ENCODE results near the gene TMEM245. TPM values are rescaled to one million over a fixed set of nuclear protein-coding genes. Genes with fewer than 3 reads are reported as not detected.

The TMEM245 gene
- total and polyA plus RNA-seq, 10 of the 15 experiments (the other 5 are each of a cell fraction or from before 2014, with no cell fraction given), result 7.4 to 36.1 (median 19.0) TPM

DNA sequence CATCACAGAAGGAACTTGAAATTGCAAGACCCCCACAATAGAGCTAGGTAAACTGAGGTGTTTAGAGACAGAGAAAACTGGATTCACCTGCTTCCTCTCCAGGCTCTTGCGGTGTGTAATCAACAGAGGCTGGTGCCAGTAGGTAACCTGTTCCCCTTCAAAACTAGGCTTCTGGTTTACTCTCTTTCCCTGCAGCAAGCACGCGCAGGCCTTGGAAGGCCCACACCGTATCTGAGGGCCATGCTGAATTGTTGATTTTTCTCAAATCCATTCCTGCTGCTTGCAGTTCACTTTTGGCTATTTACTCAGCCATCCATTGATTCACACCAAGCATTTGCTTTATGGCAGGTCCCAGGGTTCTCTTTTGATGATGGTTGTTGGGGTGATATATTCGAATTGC is 48.0 kb upstream of the TMEM245 start:
- Histone ChIP-seq H3K4me3 (no peak overlapping the region), H3K79me2 (ENCODE audit: control insufficient read depth, insufficient read depth, low read length) (no peaks in the 10 kb centered on the region), H3K4me2 (ENCODE audit: control insufficient read depth, insufficient read depth) (no peak overlapping the region), H3K27ac (ENCODE audit: control insufficient read depth, insufficient read depth) (no peak overlapping the region), H4K20me1 (ENCODE audit: control insufficient read depth, insufficient read depth) (no peaks in the 10 kb centered on the region), H3K4me1 (ENCODE audit: control insufficient read depth, insufficient read depth, low read length) (0 out of 2 replicates have a peak, but pooled peaks cover 6% of the 10 kb centered on the region), H2AFZ (ENCODE audit: control insufficient read depth, low read depth, low read length) (no peak overlapping the region), H3K36me3 (ENCODE audit: control insufficient read depth in 2 of 2, insufficient read depth in 2 of 2, low read length in 1 of 2) (no peaks in the 10 kb centered on the region), H3K27me3 (replicated peaks in 1 of 2; ENCODE audit: control insufficient read depth in 2 of 2, insufficient read depth in 2 of 2, low read length in 1 of 2) (peaks cover 5 to 7% of the 10 kb centered on the region in 2 experiments; a peak in 3 of 4 replicates), H3K9me3 (replicated peaks; ENCODE audit: control insufficient read depth, insufficient read depth, low read length) (no peaks in the 10 kb centered on the region; the same call in 2 of the 3 replicates), H3K9ac (ENCODE audit: control insufficient read depth, insufficient read depth, low read length) (no peak overlapping the region)
- DNase-seq (ENCODE audit: low read depth, low spot score), result no peak
- CTCF ChIA-PET, result no interaction called here
- BruUV-seq (replicated peaks), result no TSS peak
- in situ Hi-C loops (cut with MboI), result no loop called here
- whole genome bisulfite sequencing (ENCODE audit: insufficient coverage, insufficient replicate concordance, low lambda C conversion rate, missing lambda C conversion rate), result 71% methylated on average over 5 of the region's 5 CpGs
- no peak for FAIRE-seq
- TF ChIP-seq STAT1 (conservative IDR thresholded peaks at IDR 0.05), result no peak
- TF ChIP-seq RAD21 (IDR thresholded peaks at IDR 0.05; ENCODE audit: insufficient read depth, low read depth, low read length), result no peak
- TF ChIP-seq SPI1 (IDR thresholded peaks at IDR 0.05; ENCODE audit: borderline replicate concordance, insufficient read depth, low read depth, low read length), result no peak
- RAD21 ChIA-PET (ENCODE audit: unreplicated experiment), result no interaction called here
- intact Hi-C loops (cut with micrococcal nuclease; ENCODE audit: unreplicated experiment), result no loop called here
- POLR2A ChIA-PET, result no interaction called here
- SMC1A ChIA-PET (ENCODE audit: uncharacterized antibody, unreplicated experiment), result no interaction called here
- ATAC-seq, result no peak

- no TSS peak for BruUV-seq (replicated peaks)
- ChIA-PET RAD21 (ENCODE audit: unreplicated experiment) (no interaction called here), POLR2A (no interaction called here), CTCF (no interaction called here), SMC1A (ENCODE audit: uncharacterized antibody, unreplicated experiment) (no interaction called here)
- WGBS (ENCODE audit: insufficient coverage, insufficient replicate concordance, low lambda C conversion rate, missing lambda C conversion rate), result 49% methylated on average over 31 of the region's 86 CpGs
- Histone ChIP-seq H2AFZ (ENCODE audit: control insufficient read depth, low read depth, low read length) (no peak within 1 kb of the TSS), H3K4me1 (ENCODE audit: control insufficient read depth, insufficient read depth, low read length) (0 out of 2 replicates have a peak, but pooled peaks cover 6% of the 10 kb centered on the region), H3K36me3 (ENCODE audit: control insufficient read depth in 2 of 2, insufficient read depth in 2 of 2, low read length in 1 of 2) (no peaks in the 10 kb centered on the region), H3K79me2 (ENCODE audit: control insufficient read depth, insufficient read depth, low read length) (no peaks in the 10 kb centered on the region), H3K4me3 (no peak within 1 kb of the TSS), H3K9ac (ENCODE audit: control insufficient read depth, insufficient read depth, low read length) (no peak within 1 kb of the TSS), H3K27me3 (replicated peaks in 1 of 2; ENCODE audit: control insufficient read depth in 2 of 2, insufficient read depth in 2 of 2, low read length in 1 of 2) (peaks cover 5 to 7% of the 10 kb centered on the region in 2 experiments; a peak in 3 of 4 replicates), H3K27ac (ENCODE audit: control insufficient read depth, insufficient read depth) (no peak within 1 kb of the TSS), H4K20me1 (ENCODE audit: control insufficient read depth, insufficient read depth) (no peaks in the 10 kb centered on the region), H3K9me3 (replicated peaks; ENCODE audit: control insufficient read depth, insufficient read depth, low read length) (no peaks in the 10 kb centered on the region; the same call in 2 of the 3 replicates), H3K4me2 (ENCODE audit: control insufficient read depth, insufficient read depth) (no peak within 1 kb of the TSS)
- no peak for ATAC-seq
- DNase-seq (ENCODE audit: low read depth, low spot score), result no peak
- FAIRE-seq, result no peak
- intact Hi-C loops (cut with micrococcal nuclease; ENCODE audit: unreplicated experiment), result no loop called here
- in situ Hi-C loops (cut with MboI), result no loop called here
- TF ChIP-seq, protein P1, sequence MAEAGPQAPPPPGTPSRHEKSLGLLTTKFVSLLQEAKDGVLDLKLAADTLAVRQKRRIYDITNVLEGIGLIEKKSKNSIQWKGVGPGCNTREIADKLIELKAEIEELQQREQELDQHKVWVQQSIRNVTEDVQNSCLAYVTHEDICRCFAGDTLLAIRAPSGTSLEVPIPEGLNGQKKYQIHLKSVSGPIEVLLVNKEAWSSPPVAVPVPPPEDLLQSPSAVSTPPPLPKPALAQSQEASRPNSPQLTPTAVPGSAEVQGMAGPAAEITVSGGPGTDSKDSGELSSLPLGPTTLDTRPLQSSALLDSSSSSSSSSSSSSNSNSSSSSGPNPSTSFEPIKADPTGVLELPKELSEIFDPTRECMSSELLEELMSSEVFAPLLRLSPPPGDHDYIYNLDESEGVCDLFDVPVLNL (IDR thresholded peaks at IDR 0.05; ENCODE audit: low read depth, low read length), result no peak
- no peak for TF ChIP-seq REST (IDR thresholded peaks at IDR 0.05; ENCODE audit: low read depth, low read length)
- no peak for TF ChIP-seq CHD4 (IDR thresholded peaks at IDR 0.05)
- no peak for TF ChIP-seq ELK1 (IDR thresholded peaks at IDR 0.05; ENCODE audit: low read depth, low read length)
- no peak for TF ChIP-seq NR2C1 (IDR thresholded peaks at IDR 0.05)
- no peak for TF ChIP-seq RB1 (IDR thresholded peaks at IDR 0.05; ENCODE audit: borderline replicate concordance)
- TF ChIP-seq ZNF217 (IDR thresholded peaks at IDR 0.05), result no peak
- TF ChIP-seq ATF7 (IDR thresholded peaks at IDR 0.05; ENCODE audit: low read depth), result no peak
- no peak for TF ChIP-seq SREBF1 (IDR thresholded peaks at IDR 0.05; ENCODE audit: low read length)
Measured at GRCh38 chr9:109166771-109167601, 47.2 kb upstream of the TMEM245 start, which contains the start of gene FRRS1L. TSS of gene FRRS1L (minus strand) at chr9:109167249. CDS start at chr9:109167138, 111 bp downstream.
